SU-DHL-6 (cell line): ENCODE results near the gene CZIB.

Source experiments
- H2AFZ ChIP-seq: fragments of 200-600 bp; sonication (generic); 2 replicates; pipeline ENCODE4 v1.6.1; 2014; ENCODE audit warnings: low read depth, mild to moderate bottlenecking, moderate library complexity, mixed read lengths, antibody characterized with exemption, low read length; ENCODE audit not compliant: severe bottlenecking
- H3F3A ChIP-seq: fragments of 200-600 bp; shearing (Covaris generic); 2 replicates; pipeline ENCODE4 v1.6.0; 2016; ENCODE audit warnings: antibody characterized with exemption, mild to moderate bottlenecking; ENCODE audit not compliant: insufficient read depth
- H3K27ac ChIP-seq: fragments of 200-600 bp; sonication (generic); 2 replicates; pipeline ENCODE4 v1.5.1; 2016; ENCODE audit warnings: low read depth, mild to moderate bottlenecking, low read length, moderate library complexity, mixed read lengths
- H3K27me3 ChIP-seq: fragments of 200-600 bp; sonication (generic), shearing (Covaris generic); 2 replicates; pipeline ENCODE4 v1.6.0; 2014; ENCODE audit warnings: mild to moderate bottlenecking, low read length
- H3K36me3 ChIP-seq: fragments of 200-600 bp; sonication (generic); 2 replicates; pipeline ENCODE4 v1.6.1; 2014; ENCODE audit warnings: mild to moderate bottlenecking, low read length, mixed read lengths
- H3K4me2 ChIP-seq: fragments of 300-600, 200-600 bp; shearing (Covaris generic), sonication (generic); 2 replicates; pipeline ENCODE4 v1.6.0; 2014; ENCODE audit warnings: low read length, low read depth, mild to moderate bottlenecking; ENCODE audit not compliant: poor library complexity, severe bottlenecking
- H3K4me3 ChIP-seq: fragments of 200-600 bp; sonication (generic); 2 replicates; pipeline ENCODE4 v1.5.1; 2014; ENCODE audit warnings: antibody characterized with exemption, low read length, mild to moderate bottlenecking, mixed read lengths; ENCODE audit not compliant: insufficient read depth, poor library complexity, severe bottlenecking
- H3K79me2 ChIP-seq: fragments of 200-600 bp; sonication (generic); 2 replicates; pipeline ENCODE4 v1.6.1; 2014; ENCODE audit warnings: mild to moderate bottlenecking, low read length, moderate library complexity; ENCODE audit not compliant: insufficient read depth
- H3K9ac ChIP-seq: fragments of 200-600 bp; sonication (generic); 2 replicates; pipeline ENCODE4 v1.7.0; 2014; ENCODE audit warnings: mild to moderate bottlenecking, low read length
- H3K9me2 ChIP-seq: fragments of 200-600 bp; sonication (generic); replicated peaks from 2 replicates; pipeline ENCODE4 v1.6.1; 2014; ENCODE audit warnings: low read length; ENCODE audit not compliant: insufficient read depth
- H3K9me3 ChIP-seq: fragments of 200-600 bp; sonication (generic); 2 replicates; pipeline ENCODE4 v1.6.1; 2014; ENCODE audit warnings: low read length, mixed read lengths; ENCODE audit not compliant: insufficient read depth
- H4K20me1 ChIP-seq: fragments of 200-600 bp; sonication (generic); 2 replicates; pipeline ENCODE4 v1.6.1; 2014; ENCODE audit warnings: low read depth, mild to moderate bottlenecking, antibody characterized with exemption, low read length, moderate library complexity, mixed read lengths
- EZH2phosphoT487 ChIP-seq: fragments of 200-600 bp; sonication (generic), shearing (Covaris generic); conservative IDR thresholded peaks from 2 replicates; pipeline ENCODE4 v1.6.1; 2018; ENCODE audit warnings: mild to moderate bottlenecking, antibody characterized with exemption, low read length, moderate library complexity, mixed read lengths
- TF ChIP-seq, protein P1 (sequence below): fragments of 200-600 bp; sonication (generic); IDR thresholded peaks from one replicate; pipeline ENCODE4 v1.5.1; 2017; ENCODE audit warnings: antibody characterized with exemption, mild to moderate bottlenecking, low read length, moderate library complexity; ENCODE audit not compliant: insufficient read depth, poor library complexity, severe bottlenecking

Gene CZIB

DNA sequence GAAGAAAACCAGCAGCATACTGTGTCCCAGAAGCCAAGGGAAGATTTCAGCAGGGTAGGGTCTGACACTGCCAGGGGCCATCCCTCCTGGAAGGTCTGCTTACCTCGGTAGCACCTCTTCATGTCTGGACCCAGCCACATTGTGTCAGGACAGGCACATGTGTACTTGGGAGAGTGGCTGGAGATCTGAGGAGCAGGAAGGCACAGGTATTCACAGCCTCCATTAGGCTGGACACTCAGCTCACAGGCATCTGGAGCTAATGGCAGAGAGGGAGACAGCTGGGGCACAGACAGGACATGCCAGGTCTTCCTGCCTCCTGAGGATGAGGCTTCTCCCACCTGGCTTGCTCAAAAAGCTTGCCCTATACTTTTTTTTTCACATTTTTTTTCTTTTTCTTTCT lies 37.8 kb upstream of the CZIB start:
- Histone ChIP-seq H3F3A (no peaks in the 10 kb centered on the region; the same call in 1 of the 2 replicates), H3K79me2 (no peaks in the 10 kb centered on the region), H3K36me3 (peaks cover 21% of the 10 kb centered on the region), H3K9ac (no peak overlapping the region), H3K9me2 (no peaks in the 10 kb centered on the region), H4K20me1 (no peaks in the 10 kb centered on the region), H3K27ac (no peak overlapping the region), H3K9me3 (no peaks in the 10 kb centered on the region), H3K4me3 (no peak overlapping the region), H2AFZ (no peak overlapping the region), H3K4me2 (no peak overlapping the region), H3K27me3 (no peaks in the 10 kb centered on the region)
- TF ChIP-seq, protein P1, sequence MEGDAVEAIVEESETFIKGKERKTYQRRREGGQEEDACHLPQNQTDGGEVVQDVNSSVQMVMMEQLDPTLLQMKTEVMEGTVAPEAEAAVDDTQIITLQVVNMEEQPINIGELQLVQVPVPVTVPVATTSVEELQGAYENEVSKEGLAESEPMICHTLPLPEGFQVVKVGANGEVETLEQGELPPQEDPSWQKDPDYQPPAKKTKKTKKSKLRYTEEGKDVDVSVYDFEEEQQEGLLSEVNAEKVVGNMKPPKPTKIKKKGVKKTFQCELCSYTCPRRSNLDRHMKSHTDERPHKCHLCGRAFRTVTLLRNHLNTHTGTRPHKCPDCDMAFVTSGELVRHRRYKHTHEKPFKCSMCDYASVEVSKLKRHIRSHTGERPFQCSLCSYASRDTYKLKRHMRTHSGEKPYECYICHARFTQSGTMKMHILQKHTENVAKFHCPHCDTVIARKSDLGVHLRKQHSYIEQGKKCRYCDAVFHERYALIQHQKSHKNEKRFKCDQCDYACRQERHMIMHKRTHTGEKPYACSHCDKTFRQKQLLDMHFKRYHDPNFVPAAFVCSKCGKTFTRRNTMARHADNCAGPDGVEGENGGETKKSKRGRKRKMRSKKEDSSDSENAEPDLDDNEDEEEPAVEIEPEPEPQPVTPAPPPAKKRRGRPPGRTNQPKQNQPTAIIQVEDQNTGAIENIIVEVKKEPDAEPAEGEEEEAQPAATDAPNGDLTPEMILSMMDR: no peak
- TF ChIP-seq EZH2phosphoT487: no peak

DNA sequence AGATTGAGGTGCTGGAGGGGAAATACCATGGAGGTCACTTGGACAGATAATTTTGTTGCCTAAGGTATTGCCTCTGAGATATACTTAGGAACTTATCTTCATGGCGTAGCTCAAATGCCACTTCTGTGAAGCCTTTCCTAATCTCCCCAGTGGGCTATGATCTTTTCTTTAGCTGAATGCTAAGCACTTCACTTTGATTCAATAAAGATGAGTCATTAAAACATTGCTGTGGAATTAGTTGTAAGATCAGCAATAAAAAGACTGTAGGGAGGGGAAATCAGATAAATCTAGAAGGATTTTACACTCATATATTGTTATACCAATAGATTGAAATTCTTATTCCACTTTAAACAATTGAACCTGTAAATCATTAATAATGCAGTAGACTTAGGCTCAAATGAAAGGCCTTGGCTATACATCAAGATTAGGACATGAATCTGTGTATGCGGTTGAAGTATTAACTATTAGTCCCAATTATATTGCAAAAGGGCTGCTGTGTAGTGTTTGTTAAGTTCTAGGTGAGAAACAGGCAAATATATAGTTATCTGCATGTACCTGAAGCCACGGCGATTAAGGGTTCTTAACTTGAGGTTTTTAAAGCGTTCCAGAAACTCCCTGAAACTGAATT lies 37.1 kb upstream of the CZIB start:
- H3K4me3 ChIP-seq: no peak overlapping the region
- H3K9me3 ChIP-seq: no peaks in the 10 kb centered on the region
- no peaks in the 10 kb centered on the region; the same call in 1 of the 2 replicates for H3F3A ChIP-seq
- H3K36me3 ChIP-seq: peaks cover 21% of the 10 kb centered on the region
- H3K4me2 ChIP-seq: no peak overlapping the region
- H3K79me2 ChIP-seq: no peaks in the 10 kb centered on the region
- no peak overlapping the region for H2AFZ ChIP-seq
- no peaks in the 10 kb centered on the region for H4K20me1 ChIP-seq
- no peak overlapping the region for H3K27ac ChIP-seq
- H3K9me2 ChIP-seq: no peaks in the 10 kb centered on the region
- H3K27me3 ChIP-seq: no peaks in the 10 kb centered on the region
- H3K9ac ChIP-seq: no peak overlapping the region
- TF ChIP-seq, protein P1: no peak
- TF ChIP-seq EZH2phosphoT487: no peak

DNA sequence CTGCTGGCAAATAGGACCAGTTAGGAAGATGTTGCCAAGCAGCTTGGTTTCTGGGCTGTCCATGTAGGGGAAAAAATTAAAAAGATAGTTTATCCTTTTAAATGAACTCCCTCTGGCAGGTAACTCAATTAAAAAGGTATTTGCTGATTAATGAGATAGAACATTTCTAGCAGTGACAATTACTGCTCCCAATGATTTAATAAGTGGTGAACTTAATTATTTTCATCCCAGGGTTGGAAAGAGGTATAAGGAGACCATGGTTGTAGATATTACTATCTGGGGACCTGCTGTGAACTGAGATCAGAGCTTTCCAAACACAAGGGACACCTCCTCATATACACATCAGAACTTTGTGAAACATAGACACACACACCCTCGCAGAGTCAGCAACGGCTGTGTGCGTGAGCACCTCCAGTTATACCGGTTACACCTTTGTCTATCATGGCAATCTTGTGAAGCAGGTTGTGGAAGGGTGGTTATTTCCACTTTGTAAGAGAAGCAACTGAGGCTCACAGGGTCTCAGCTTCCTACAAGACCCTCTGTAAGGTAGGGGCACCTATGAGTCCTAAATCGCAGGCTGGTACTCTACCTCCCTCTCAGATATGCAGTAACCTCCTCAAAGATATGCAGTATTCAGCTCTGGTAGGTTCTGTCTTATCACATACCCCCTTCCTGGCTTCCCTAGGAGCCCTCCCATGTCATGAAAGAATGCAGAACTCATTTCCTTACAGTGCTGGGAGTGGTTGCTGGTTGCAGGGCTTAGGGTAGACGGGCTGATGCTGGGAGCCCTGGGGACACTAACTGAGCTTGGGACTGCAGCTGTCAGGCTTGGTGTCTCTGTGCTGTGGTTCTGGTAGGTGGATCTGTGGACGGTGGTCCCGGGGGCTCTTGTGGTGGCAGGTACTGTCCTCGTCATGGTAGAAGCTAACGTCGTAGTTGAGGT lies 36.3 kb upstream of the CZIB start:
- no peaks in the 10 kb centered on the region for H3K79me2 ChIP-seq
- no peaks in the 10 kb centered on the region for H3K9me3 ChIP-seq
- H3K36me3 ChIP-seq: peaks cover 21% of the 10 kb centered on the region
- H2AFZ ChIP-seq: no peak overlapping the region
- H3K4me3 ChIP-seq: no peak overlapping the region
- no peaks in the 10 kb centered on the region for H3K9me2 ChIP-seq
- no peak overlapping the region for H3K9ac ChIP-seq
- TF ChIP-seq, protein P1: no peak
- no peak for TF ChIP-seq EZH2phosphoT487
- no peaks in the 10 kb centered on the region; the same call in 1 of the 2 replicates for H3F3A ChIP-seq
- no peak overlapping the region for H3K27ac ChIP-seq
- H4K20me1 ChIP-seq: no peaks in the 10 kb centered on the region
- H3K27me3 ChIP-seq: no peaks in the 10 kb centered on the region
- no peak overlapping the region for H3K4me2 ChIP-seq
